ENCODE measurements around the gene VAMP2.

VAMP2 gene

GRCh38 chr17:8117980-8118768 is 44.6 kb downstream of the VAMP2 start, which contains the start of gene ALOXE3:
TSS of gene ALOXE3 (minus strand) at chr17:8118514. CDS start at chr17:8117990, 524 bp downstream.
- no peak for DNase-seq (ENCODE audit: low spot score)
- TF ChIP-seq CTCF (IDR thresholded peaks at IDR 0.05; ENCODE audit: extremely low read depth, missing control alignments), result no peak

- DNase-seq (ENCODE audit: low spot score), result no peak
- TF ChIP-seq CTCF (IDR thresholded peaks at IDR 0.05; ENCODE audit: extremely low read depth, missing control alignments), result no peak
These were observed 45.3 kb downstream of the VAMP2 start for GRCh38 chr17:8117367-8117979.

GRCh38 chr17:8116776-8117175 is 46.0 kb downstream of the VAMP2 start:
- no peak for DNase-seq (ENCODE audit: low spot score)
- no peak for TF ChIP-seq CTCF (IDR thresholded peaks at IDR 0.05; ENCODE audit: extremely low read depth, missing control alignments)

GRCh38 chr17:8110907-8111306 is 51.8 kb downstream of the VAMP2 start:
- TF ChIP-seq CTCF (IDR thresholded peaks at IDR 0.05; ENCODE audit: extremely low read depth, missing control alignments), result no peak
- no peak for DNase-seq (ENCODE audit: low spot score)

- no peak for TF ChIP-seq CTCF (IDR thresholded peaks at IDR 0.05; ENCODE audit: extremely low read depth, missing control alignments)
- DNase-seq (ENCODE audit: low spot score), result no peak
These were observed 52.3 kb downstream of the VAMP2 start for GRCh38 chr17:8110456-8110804.

GRCh38 chr17:8109661-8110455 is 52.9 kb downstream of the VAMP2 start:
- peak; percentile 95 for TF ChIP-seq CTCF (IDR thresholded peaks at IDR 0.05; ENCODE audit: extremely low read depth, missing control alignments)
- peak; percentile 90 for DNase-seq (ENCODE audit: low spot score)
